Lower leg skin (tissue), 4 donors: Measurements from ENCODE around the gene SERTAD2. TPM values are rescaled to one million over a fixed set of nuclear protein-coding genes. Genes with fewer than 3 reads are reported as not detected.

Experiments used
- DNase-seq, 2 donors: peaks; one replicate each; pipeline ENCODE4 v3.0.0-alpha.2; 2019; ENCODE audit warnings: low spot score in 2 of 2
- H3K4me3 ChIP-seq: fragments of 200-600 bp; sonication (generic); 2 replicates; pipeline ENCODE4 v1.5.1; 2017; ENCODE audit warnings: mild to moderate bottlenecking, low read depth; ENCODE audit not compliant: poor library complexity, severe bottlenecking
- CTCF ChIP-seq, 3 donors: fragments of 450-650 bp; IDR thresholded peaks; one replicate each; pipeline ENCODE4 v1.5.1; 2016; ENCODE audit warnings: antibody characterized with exemption in 3 of 3, mild to moderate bottlenecking in 3 of 3, moderate library complexity in 2 of 3
- POLR2A ChIP-seq, 2 donors: fragments of 450-650 bp; IDR thresholded peaks; one replicate each; pipeline ENCODE4 v1.6.1; 2016 to 2017; ENCODE audit warnings: antibody characterized with exemption in 2 of 2, mild to moderate bottlenecking in 1 of 2, moderate library complexity in 1 of 2
- WGBS, 2 donors: methylation state at CpG; one replicate each; pipeline ENCODE4 v1.1.5; 2018; 5-methylcytosine and 5-hydroxymethylcytosine counted together
- intact Hi-C: fragments of 100-400 bp; cut with DNase I; formaldehyde crosslinking; loops from one replicate; pipeline ENCODE4 v1.15.0; 2023; ENCODE audit warnings: low total_unique reads
- total RNA-seq, 4 donors: library from RNA; depleted of rRNA; stranded (reverse); fragments of >200 nt; gene quantifications; one replicate each; pipeline ENCODE4 v1.1.0, GENCODE V29; 2016

The SERTAD2 gene
- total RNA-seq, 4 donors from 2014 or later, result 27.7 to 31.8 (median 30.7) TPM

- WGBS, 2 donors, result 45 to 50% methylated on average over 9 of the region's 9 CpGs
- intact Hi-C loops, result no loop called here
- no peak overlapping the region for H3K4me3 ChIP-seq
- TF ChIP-seq CTCF (IDR thresholded peaks at IDR 0.05) (no peak), POLR2A (IDR thresholded peaks at IDR 0.05) (no peak)
- DNase-seq, result no peak
Observed at GRCh38 chr2:64632835-64633819, 20.6 kb downstream of the SERTAD2 start.

GRCh38 chr2:64631771-64632170 is 21.9 kb downstream of the SERTAD2 start:
- no peak for TF ChIP-seq CTCF (IDR thresholded peaks at IDR 0.05)
- TF ChIP-seq POLR2A (IDR thresholded peaks at IDR 0.05), result no peak
- H3K4me3 ChIP-seq, result no peak overlapping the region
- intact Hi-C loops, result no loop called here
- WGBS, 2 donors, result 87 to 90% methylated on average over 3 of the region's 3 CpGs
- DNase-seq, result no peak

GRCh38 chr2:64630752-64631151 is 23.0 kb downstream of the SERTAD2 start:
- H3K4me3 ChIP-seq, result no peak overlapping the region
- peak in 1 of 2 donors; percentile 81 for DNase-seq
- 91 to 93% methylated on average over 10 of the region's 10 CpGs for WGBS, 2 donors
- TF ChIP-seq POLR2A (IDR thresholded peaks at IDR 0.05) (no peak), CTCF (IDR thresholded peaks at IDR 0.05) (no peak)
- intact Hi-C loops, result no loop called here

- WGBS, 2 donors, result 80 to 85% methylated on average over 7 of the region's 7 CpGs
- DNase-seq, result no peak
- H3K4me3 ChIP-seq, result no peak overlapping the region
- TF ChIP-seq CTCF (IDR thresholded peaks at IDR 0.05) (no peak), POLR2A (IDR thresholded peaks at IDR 0.05) (no peak)
- intact Hi-C loops, result no loop called here
Observed at GRCh38 chr2:64629875-64630274, 23.8 kb downstream of the SERTAD2 start.

- intact Hi-C loops, result no loop called here
- 52 to 53% methylated on average over 10 of the region's 10 CpGs for WGBS, 2 donors
- no peak overlapping the region for H3K4me3 ChIP-seq
- TF ChIP-seq POLR2A (IDR thresholded peaks at IDR 0.05) (no peak), CTCF (IDR thresholded peaks at IDR 0.05) (no peak)
- DNase-seq, result peak in 1 of 2 donors; percentile 80
Observed at GRCh38 chr2:64629329-64629781, 24.4 kb downstream of the SERTAD2 start.
